DND-41 (cell line): ENCODE measurements around the gene GNAI2.

Source experiments
- ATAC-seq: fragments of 200-7000 bp; cut with Tn5 transposase; 3 replicates; pipeline ENCODE4 v1.9.1; 2021; ENCODE audit warnings: low read depth; ENCODE audit not compliant: insufficient read depth
- DNase-seq: peaks from one replicate; pipeline ENCODE4 v3.0.0-alpha.2; 2020
- H2AFZ ChIP-seq: 2 replicates; pipeline ENCODE4 v1.6.0; 2012; ENCODE audit warnings: low read depth, low read length
- H3K27ac ChIP-seq: 2 replicates; pipeline ENCODE4 v1.5.1; 2012; ENCODE audit warnings: low read length, inconsistent platforms
- H3K27me3 ChIP-seq: fragments of 200-600 bp; sonication (generic); 2 replicates; pipeline ENCODE4 v1.6.0; 2012; ENCODE audit warnings: low read length, mild to moderate bottlenecking, inconsistent platforms; ENCODE audit not compliant: insufficient read depth, poor library complexity
- H3K36me3 ChIP-seq: 2 replicates; pipeline ENCODE4 v1.5.1; 2012; ENCODE audit warnings: low read length, inconsistent platforms; ENCODE audit not compliant: insufficient read depth
- H3K4me1 ChIP-seq: 2 replicates; pipeline ENCODE4 v1.5.1; 2012; ENCODE audit warnings: mild to moderate bottlenecking, low read length; ENCODE audit not compliant: insufficient read depth
- H3K4me2 ChIP-seq: 2 replicates; pipeline ENCODE4 v1.6.0; 2012; ENCODE audit warnings: mild to moderate bottlenecking, moderate library complexity, low read length, inconsistent platforms; ENCODE audit not compliant: insufficient read depth
- H3K4me3 ChIP-seq, 2 experiments: fragments of 200-600 bp in 1 of 2; shearing (Covaris generic) in 1 of 2; 2 replicates each; pipeline ENCODE4 v1.5.1; 2012 to 2016; ENCODE audit warnings: inconsistent platforms in 2 of 2, low read length in 2 of 2, mild to moderate bottlenecking in 2 of 2, low read depth in 1 of 2, moderate library complexity in 1 of 2
- H3K79me2 ChIP-seq: 2 replicates; pipeline ENCODE4 v1.6.0; 2012; ENCODE audit warnings: low read length, inconsistent platforms; ENCODE audit not compliant: insufficient read depth
- H3K9ac ChIP-seq: 2 replicates; pipeline ENCODE4 v1.6.0; 2012; ENCODE audit warnings: low read depth, mild to moderate bottlenecking, inconsistent platforms, low read length, moderate library complexity
- H3K9me3 ChIP-seq: 2 replicates; pipeline ENCODE4 v1.5.1; 2012; ENCODE audit warnings: low read length, moderate library complexity, mild to moderate bottlenecking, inconsistent platforms; ENCODE audit not compliant: insufficient read depth, severe bottlenecking
- H4K20me1 ChIP-seq: 2 replicates; pipeline ENCODE4 v1.6.0; 2012; ENCODE audit warnings: low read length; ENCODE audit not compliant: insufficient read depth
- CTCF ChIP-seq: IDR thresholded peaks from 2 replicates; pipeline ENCODE4 v1.5.1; 2012; ENCODE audit warnings: borderline replicate concordance, low read length, moderate library complexity, mild to moderate bottlenecking; ENCODE audit not compliant: poor library complexity, severe bottlenecking; ENCODE audit errors: extremely low read depth
- EZH2 ChIP-seq: IDR thresholded peaks from 3 replicates; pipeline ENCODE4 v1.6.1; 2012; ENCODE audit warnings: borderline replicate concordance, low read depth, mild to moderate bottlenecking, moderate library complexity, low read length, inconsistent platforms; ENCODE audit not compliant: severe bottlenecking

GNAI2 gene

GRCh38 chr3:50238549-50239026, 2.6 kb downstream of the GNAI2 start:
- H3K27me3 ChIP-seq = no peaks in the 10 kb centered on the region
- no peak overlapping the region for H2AFZ ChIP-seq
- DNase-seq (no peak), ATAC-seq (no peak)
- peaks cover 48% of the 10 kb centered on the region for H3K4me1 ChIP-seq
- H3K4me3 ChIP-seq = peak overlapping the region; percentile 66 to 91; a peak in 3 of 4 replicates
- peak overlapping the region; percentile 89 for H3K27ac ChIP-seq
- TF ChIP-seq CTCF = no peak
- TF ChIP-seq EZH2 = no peak
- H4K20me1 ChIP-seq = peaks cover 63% of the 10 kb centered on the region
- peaks cover 80% of the 10 kb centered on the region for H3K79me2 ChIP-seq
- no peaks in the 10 kb centered on the region for H3K9me3 ChIP-seq
- peak overlapping the region; percentile 79 for H3K9ac ChIP-seq
- peak overlapping the region; percentile 87 for H3K4me2 ChIP-seq
- peaks cover 50% of the 10 kb centered on the region for H3K36me3 ChIP-seq

- TF ChIP-seq CTCF (no peak), EZH2 (no peak)
- Histone ChIP-seq H3K4me3 (no peak overlapping the region; a peak in 1 of 4 replicates), H3K9ac (peak overlapping the region; percentile 79; the same call in 1 of the 2 replicates), H3K36me3 (peaks cover 57% of the 10 kb centered on the region), H3K9me3 (no peaks in the 10 kb centered on the region), H3K79me2 (peaks cover 88% of the 10 kb centered on the region), H3K27ac (peak overlapping the region; percentile 15; the same call in 1 of the 2 replicates), H3K4me1 (peaks cover 52% of the 10 kb centered on the region), H3K27me3 (no peaks in the 10 kb centered on the region), H2AFZ (no peak overlapping the region), H3K4me2 (peak overlapping the region; percentile 87), H4K20me1 (peaks cover 71% of the 10 kb centered on the region)
- ATAC-seq (no peak), DNase-seq (no peak)
Observed at GRCh38 chr3:50239649-50240048, 3.6 kb downstream of the GNAI2 start.

- Histone ChIP-seq H2AFZ (no peak overlapping the region), H3K9me3 (no peaks in the 10 kb centered on the region), H3K9ac (no peak overlapping the region), H3K79me2 (peaks cover 97% of the 10 kb centered on the region), H4K20me1 (peaks cover 83% of the 10 kb centered on the region), H3K4me1 (peaks cover 56% of the 10 kb centered on the region), H3K4me3 (no peak overlapping the region), H3K27ac (no peak overlapping the region), H3K36me3 (peaks cover 61% of the 10 kb centered on the region), H3K4me2 (no peak overlapping the region), H3K27me3 (no peaks in the 10 kb centered on the region)
- DNase-seq (no peak), ATAC-seq (no peak)
- TF ChIP-seq EZH2 (no peak), CTCF (no peak)
Observed at GRCh38 chr3:50241163-50241562, 5.2 kb downstream of the GNAI2 start.
